HG03469 (cell line): ENCODE data around the gene GRK1.

Experiments
- ATAC-seq: cut with Tn5 transposase; IDR thresholded peaks from one replicate; pipeline ENCODE4 v1.9.1; 2021; ENCODE audit warnings: mild to moderate bottlenecking, moderate library complexity, moderate number of reproducible peaks; ENCODE audit not compliant: unreplicated experiment

The GRK1 gene

DNA sequence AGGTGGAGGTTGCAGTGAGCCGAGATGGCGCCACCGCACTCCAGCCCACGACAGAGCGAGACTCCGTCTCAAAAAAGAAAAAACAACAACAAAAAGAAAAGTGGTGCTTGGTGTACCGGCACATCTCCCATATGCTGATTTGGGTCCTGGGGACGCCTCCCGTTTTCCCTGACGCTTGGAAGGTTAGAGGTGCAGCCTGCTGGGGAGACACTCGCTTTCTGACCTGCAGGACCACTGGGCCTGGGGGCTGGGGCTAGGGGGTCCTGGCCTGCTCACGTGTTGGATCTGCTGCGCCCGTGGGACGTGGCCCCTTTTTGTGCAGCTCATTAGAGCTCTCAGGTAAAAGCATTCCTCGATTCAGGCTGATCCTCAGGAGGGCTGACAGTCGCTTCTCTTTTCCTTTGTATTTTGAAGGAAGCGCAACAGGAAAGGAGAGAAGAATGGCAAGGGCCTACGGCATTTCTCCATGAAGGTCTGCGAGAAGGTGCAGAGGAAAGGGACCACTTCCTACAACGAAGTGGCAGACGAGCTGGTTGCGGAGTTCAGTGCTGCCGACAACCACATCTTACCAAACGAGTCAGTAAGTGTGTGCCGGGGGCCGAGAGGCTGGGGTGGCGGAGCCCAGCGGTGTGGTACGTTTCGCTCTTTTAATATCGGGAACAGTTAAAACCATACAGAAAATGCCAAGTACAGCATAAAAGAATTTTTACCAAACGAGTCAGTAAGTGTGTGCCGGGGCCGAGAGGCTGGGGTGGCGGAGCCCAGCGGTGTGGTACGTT is 34.1 kb upstream of the GRK1 start:
- ATAC-seq, result no peak

DNA sequence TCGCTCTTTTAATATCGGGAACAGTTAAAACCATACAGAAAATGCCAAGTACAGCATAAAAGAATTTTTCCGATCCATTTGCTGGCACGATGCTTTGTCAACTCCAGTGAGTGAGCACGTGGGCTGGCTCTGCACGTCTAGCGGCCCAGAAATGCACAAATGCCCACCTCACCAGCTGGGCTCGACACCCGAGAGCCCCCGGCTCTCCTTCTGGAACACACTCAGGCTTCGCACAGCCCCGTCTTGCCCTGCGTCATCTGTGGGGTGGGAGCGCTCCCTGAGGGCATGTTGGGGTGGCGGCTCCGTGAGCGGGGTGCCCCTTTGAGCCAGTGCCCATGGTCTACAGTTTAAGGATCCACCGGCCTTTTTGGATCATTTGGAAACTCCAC is 33.5 kb upstream of the GRK1 start:
- ATAC-seq, result no peak

DNA sequence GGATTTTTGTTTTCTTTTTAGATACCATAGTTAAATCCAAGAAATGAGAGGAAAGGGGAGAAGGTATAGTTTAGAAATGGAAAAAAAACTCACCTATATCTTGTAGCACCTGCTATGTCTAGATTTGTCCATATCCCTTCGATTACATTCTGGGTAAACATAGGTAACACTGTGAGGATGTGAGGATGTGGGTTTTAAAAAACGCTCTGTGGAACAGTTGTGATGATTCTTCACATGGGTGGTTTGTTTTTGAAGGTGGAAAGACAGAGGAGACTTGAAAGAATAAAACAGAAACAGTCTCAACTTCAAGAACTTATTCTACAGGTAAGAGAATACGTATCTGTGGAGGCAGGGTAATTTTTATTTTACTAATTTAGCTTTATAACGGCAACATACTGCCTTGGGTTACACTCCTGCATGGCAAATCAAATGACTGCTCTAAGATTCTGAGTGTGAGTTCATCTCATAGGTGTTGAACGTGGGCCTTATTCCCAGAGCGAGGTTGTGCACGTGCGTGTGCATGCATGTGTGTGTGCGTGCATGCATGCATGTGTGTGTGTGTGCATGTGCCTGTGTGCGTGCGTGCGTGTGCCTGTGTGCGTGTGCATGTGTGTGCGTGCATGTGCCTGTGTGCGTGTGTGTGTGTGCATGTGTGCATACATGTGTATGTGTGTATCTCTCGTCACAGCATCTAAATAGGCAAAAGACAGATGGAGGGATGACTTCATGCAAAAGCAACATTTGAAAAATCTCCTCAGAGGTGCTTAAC is 32.6 kb upstream of the GRK1 start:
- no peak for ATAC-seq

DNA sequence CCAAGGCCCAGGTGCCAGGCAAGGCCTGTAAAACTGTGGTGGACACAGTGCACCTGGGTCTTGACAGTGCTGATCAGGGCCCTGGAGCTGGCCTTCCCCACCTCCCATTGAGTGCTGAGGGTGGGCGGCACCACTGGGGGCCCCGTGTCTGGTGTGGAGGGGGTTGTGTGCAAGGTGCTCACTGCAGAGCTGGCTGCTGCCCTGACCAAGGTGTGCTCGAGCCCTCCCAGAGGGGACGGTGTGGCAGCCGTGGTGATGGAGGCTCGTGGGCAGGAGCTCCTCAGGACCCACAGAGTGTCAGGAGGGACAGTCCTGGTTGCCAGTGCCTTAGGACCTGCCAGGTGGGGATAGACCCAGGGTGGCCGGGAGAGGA is 32.0 kb upstream of the GRK1 start:
- ATAC-seq, result no peak

DNA sequence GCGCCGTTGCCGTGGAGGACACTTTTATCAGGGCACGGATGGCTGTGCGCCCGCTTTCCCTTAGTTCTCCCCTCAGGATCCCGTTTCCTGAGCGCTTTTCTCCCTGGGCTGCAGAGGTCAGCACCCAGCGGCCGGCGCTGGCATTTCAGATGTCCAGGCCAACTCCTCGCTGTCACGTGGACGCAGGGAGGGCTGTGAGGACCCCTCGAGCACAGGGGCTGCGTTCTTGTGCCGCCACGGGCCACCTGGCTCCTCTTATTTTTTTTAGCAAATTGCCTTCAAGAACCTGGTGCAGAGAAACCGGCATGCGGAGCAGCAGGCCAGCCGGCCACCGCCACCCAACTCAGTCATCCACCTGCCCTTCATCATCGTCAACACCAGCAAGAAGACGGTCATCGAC is 31.3 kb upstream of the GRK1 start:
- ATAC-seq, result no peak

DNA sequence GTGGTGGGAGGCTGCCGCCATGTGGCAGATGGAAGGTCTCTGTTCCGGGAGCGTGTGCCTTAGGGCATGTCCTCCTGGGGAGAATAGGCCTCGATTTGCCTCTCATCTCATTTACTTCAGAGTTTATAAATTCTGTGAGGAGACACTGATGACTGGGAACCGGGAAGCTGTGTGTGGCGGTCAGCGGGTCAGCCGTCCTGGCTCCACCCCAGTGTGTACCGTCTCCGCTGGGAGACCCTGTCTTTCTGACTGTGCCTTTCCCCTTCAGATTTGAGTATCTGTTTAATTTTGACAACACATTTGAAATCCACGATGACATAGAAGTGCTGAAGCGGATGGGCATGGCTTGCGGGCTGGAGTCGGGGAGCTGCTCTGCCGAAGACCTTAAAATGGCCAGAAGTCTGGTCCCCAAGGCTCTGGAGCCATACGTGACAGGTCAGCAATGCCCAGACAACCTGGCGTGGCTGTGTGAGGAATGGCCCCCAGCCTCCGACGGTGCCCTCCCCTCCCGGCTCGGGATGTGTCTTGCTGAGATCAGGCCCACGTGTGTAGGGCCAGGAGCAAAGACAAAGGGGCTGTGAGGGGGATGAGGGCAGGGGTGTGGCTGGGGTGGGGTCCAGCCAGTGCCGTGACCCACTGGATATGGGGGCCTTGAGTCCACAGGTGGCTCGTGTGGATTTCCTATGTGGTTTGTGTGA is 30.6 kb upstream of the GRK1 start:
- no peak for ATAC-seq

DNA sequence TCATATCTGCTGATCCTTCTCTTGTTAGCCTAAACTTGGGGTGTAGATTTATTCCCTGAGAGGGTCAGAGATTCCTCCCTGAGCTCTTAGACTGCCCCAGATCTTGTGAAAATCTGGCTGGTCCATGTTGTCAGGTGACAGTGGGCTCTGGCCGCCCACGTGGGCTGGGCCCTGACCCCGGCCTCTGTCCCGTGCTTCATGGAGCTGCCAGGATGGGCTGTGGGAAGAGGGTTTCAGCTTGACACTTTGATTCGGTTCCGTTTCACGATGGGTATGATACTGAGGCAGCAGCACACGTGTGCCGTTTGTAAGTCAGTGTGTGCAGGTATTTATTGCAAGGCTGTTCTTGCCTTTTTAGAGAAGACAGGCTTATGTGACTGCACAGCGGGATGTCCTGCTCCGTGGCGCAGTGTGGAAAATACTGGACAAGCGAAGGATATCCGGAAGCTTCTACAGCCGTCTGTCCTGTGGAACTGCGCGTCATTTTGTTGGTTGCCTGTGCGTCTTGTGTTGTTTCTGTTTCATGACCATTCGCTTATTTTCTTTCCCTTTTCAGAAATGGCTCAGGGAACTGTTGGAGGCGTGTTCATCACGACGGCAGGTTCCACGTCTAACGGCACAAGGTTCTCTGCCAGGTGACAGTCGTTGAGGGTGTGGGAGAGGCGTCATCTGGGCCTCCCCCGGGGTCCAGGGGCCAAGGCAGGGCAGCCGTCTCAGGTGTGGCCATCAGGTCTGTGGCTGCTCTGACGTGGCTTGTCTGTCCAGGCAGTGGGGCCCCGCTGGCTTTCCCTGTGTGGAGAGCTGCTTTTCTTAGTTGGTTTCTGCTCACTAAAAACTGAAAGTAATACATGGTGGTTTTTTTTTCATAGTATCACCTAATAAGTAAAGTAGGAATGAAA is 29.5 kb upstream of the GRK1 start:
- ATAC-seq, result no peak

DNA sequence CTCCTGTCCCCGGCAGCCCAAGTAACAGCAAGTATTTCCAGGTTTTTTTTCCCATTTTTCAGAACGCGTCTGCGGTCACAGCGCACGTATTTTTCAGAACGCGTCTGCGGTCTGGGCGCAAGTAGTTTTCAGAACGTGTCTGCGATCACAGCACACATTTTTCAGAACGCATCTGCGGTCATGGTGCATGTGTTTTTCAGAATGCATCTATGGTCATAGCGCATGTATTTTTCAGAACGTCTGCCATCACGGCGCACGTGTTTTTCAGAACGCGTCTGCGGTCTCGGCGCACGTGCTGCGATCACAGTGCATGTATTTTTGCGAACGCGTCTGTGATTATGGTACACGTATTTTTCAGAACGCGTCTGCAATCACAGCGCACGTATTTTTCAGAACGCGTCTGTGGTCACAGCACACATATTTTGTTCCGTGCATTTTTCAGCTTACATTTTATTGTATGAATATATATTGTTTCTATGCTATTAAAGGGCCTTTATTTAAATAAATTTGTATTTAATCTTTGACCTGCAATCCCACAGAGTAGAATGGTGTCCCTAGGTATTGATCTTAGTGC is 28.8 kb upstream of the GRK1 start:
- no peak for ATAC-seq

DNA sequence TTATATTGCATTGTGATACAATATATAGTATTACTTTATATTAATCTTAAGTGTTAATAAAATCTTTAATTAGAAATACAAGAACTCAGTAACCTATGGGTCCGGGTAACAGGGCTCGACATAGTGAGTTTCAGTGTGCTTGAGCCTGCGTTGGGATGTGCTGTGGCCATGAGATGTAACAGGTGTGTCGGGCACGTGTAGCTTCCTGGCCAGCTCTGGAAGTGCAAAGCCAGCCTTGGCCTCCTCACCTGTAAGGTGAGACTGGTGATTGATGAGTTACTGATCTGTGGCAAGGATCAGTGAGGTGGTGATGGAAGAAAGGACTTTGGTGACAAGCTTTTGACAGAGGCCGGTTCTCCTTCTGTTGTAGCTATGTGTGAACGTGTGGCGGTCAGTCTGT is 28.2 kb upstream of the GRK1 start:
- no peak for ATAC-seq

DNA sequence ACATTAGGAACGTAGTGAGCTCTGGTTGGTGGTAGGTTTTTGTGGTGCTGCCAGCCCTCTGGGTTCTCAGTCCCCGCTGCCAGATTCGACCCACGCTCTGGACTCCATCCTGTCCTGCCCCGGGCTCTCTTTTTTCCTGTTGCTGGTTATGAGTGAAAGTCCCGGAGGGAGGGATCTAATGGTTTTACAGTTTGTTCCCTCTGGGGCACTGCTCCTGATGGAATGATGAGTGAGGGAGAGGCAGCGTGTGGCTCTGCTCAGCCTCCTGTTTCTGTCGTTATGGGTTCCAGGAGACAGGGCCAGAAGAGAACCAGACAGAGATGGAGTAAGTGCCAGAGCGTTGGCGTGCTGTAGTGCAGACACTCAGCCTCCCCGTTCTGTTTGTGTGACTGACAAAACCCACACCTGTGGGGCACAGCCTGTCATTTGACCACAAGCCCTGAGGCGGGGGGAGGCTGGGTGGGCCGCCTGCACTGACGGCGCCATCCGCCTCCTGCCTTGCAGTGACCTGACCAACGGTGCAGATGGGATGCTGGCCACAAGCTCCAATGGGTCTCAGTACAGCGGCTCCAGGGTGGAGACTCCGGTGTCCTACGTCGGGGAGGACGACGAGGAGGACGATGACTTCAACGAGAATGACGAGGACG is 27.3 kb upstream of the GRK1 start:
- no peak for ATAC-seq

DNA sequence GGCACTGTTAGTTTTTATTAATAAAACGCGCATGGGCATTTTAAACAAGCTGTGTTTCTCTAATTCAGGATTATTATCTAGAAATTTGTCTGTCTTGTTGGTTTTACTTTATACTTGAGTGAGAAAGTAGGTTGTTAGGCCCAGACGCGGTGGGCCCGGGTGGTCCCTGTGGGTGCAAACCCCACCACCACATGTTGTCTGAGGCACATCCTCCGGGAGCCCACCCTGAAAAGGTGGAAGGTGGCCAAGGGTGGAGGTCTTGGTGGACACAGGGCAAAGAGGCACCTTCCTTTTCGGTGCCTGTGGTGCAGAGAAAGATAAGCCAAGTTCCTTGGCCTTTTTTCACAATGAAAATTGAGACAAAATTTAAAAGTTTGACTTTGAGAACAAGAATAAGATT is 25.6 kb upstream of the GRK1 start:
- ATAC-seq, result no peak

DNA sequence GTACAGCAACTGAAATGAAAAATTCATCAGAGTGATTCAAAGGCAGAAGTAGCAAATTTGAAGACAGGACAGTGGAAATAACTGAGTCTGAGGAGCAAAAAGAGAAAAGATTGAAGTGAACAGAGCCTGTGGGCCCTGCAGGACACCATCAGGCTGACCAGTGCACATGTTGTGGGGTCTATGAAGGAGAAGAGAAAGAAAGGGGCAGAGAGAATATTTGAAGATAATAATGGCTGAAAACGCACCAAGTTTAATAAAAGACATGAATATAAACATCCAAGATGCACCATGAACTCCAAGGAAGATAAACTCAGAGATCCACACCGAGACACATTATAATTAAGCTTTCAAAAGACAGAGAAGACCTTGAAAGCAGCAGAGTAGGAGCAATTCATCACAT is 24.5 kb upstream of the GRK1 start:
- ATAC-seq, result no peak

DNA sequence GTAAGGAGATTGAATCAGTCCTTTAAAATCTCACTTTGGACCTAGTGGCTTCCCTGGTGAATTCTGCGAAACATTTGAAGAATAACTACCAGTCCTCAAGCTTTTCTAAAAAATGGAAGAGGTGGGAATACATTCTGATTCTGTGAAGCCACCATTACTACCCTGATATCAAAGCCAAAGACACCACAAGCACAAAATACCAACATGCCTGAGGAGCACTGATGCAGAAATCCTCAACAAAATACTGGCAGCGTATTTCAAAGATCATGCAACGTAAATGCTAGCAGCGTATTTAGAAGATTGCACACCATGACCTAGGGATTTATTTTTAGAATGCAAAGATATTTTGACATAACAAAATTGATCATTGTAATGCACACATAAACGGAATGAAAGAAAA is 23.4 kb upstream of the GRK1 start:
- no peak for ATAC-seq

DNA sequence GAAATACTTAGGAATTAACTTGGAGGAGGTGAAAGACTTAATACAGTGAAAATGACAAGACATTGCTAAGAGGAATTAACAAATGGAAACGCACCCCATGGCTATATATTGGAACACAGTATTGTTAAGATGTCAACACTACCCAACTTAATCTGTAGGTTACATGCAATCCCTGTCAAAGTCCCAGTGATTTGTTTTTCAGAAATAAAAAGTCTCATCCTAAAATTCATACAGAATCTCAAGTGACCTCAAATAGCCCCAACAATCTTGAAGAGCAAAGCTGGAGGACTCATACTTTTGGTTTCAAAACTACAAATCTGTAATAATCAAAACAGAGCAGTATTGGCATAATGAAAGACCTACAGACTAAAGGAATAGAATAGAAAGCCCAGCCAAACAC is 22.2 kb upstream of the GRK1 start:
- no peak for ATAC-seq

DNA sequence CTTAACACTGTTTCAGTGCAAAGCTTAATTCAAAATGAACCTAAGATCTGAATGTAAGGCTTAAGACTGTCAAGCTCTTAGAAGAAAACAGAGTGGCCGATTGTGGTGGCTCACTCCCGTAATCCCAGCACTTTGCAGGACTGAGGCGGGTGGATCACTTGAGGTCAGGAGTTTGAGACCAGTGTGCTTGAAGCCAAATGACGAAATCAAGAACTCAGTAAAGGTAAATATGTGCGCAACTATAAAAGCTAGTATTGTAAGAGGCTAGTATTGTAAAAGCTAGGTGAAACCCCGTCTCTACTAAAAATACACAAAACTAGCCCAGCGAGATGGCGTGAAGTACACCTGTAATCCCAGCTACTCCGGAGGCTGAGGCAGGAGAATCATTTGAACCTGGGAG is 21.7 kb upstream of the GRK1 start:
- ATAC-seq, result no peak

DNA sequence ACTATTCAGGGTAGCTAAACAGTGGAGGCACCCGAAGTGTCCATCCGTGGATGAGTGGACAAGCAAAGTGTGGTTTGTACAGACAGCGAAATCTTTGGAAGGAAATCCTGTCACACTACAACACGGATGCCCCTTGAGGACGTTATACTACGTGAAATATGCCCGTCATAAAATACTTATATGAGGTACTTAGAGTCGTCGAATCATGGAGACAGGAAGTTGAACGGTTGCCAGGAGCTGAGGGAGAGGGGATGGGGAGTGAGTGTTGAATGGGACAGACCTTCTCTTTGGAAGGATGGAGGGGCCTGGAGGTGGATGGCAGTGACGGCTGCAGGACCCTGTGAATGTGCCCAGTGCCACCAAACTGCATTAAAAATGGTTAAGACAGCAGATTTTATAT is 20.6 kb upstream of the GRK1 start:
- ATAC-seq, result no peak

DNA sequence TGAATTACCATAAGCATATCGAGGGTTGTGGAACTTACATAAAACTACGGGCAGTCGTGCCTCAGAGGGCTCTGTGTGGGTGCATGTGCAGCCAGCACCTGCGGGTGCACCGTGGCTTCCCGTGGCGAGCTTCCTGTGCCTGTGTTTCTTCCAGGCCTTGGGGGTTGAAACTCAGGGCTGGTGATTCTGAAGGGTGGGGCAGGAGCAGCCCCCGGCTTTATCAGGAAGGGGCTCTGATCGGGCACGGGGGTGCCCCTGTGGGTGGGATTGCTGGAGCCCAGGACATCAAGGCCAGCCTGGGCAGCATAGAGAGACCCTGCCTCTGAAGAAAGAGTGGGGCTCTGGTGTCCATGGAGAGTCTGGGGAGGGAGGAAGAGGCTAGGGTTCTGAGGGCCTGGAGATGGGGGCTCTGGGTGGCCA is 20.1 kb upstream of the GRK1 start:
- no peak for ATAC-seq

DNA sequence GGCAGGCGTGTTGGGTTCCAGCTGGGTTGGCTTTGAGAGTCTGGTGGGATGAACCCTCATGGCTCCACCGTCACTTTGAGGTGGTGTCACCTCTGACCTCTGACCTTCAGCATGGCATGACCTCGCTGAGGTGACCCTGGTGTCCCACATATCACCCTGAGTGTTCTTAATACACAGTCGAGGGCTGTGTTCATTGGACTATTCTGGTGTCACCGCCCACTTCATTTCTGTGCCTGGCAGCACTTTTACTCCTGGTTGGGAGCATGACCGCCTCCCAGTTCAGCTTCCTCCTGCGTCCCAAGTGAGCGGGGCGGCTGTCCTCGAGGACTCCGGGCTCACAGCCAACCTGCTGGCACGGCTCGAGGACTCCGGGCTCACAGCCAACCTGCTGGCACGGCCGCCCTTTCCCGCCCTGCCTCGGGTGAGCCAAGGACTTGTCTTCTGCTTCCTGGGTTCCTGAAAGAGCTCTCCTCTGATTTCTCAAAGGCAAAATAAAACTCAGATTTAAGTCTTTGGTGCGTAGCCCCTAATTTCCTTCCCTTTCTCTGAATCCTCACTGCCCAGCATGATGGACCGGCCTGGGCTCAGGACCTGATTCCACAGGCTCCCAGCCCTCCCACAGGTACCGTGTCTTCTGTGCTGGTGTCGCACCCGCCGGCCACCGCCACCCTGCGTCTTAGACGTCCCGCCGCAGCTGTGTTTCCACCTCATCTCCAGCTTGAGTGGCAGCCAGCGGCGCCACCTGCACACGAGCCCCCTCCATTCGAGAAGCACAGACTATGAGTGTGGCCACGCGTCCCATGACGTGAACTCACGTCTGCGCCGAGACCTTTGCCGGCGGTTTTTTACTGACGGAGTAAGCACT is 19.4 kb upstream of the GRK1 start:
- no peak for ATAC-seq

DNA sequence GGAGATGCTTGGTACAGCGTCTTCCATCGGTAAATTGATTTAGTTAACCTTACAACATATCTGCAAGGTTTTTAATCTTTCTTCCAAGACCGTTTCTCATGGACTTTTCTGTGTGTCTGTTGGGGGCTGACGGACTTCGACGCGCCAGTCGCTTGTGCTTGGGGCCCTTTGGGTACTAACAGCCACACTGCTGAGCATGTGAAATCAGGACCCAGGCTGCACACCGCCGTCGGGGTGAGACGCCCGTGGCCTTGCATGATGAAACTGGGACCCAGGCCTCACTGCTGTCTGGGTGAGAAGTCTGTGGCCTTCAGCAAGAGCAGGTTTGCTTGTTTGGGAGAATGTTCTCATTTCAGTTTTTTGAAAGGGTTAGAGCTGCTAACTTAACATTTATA is 18.8 kb upstream of the GRK1 start:
- no peak for ATAC-seq
